HepG2 (cell line): ENCODE measurements around the gene FBXW5. TPM values are rescaled to one million over a fixed set of nuclear protein-coding genes. Genes with fewer than 3 reads are reported as not detected.
A peak's percentile ranks its signal among the peaks of the same experiment; 100 is the strongest.

Experiments used
- ARHGAP35 ChIP-seq: sonication (generic); formaldehyde crosslinking; IDR thresholded peaks from 2 replicates; pipeline ENCODE4 v1.9.0; 2022; ENCODE audit warnings: mild to moderate bottlenecking, inconsistent platforms, moderate library complexity, missing genetic modification reagents, borderline replicate concordance
- ASH2L ChIP-seq: fragments of 300-600, 200-600 bp; sonication (generic); IDR thresholded peaks from 2 replicates; pipeline ENCODE4 v1.7.0; 2017; ENCODE audit warnings: low read depth, mild to moderate bottlenecking, moderate library complexity, mixed read lengths, low read length; ENCODE audit not compliant: insufficient read length
- BCL6 ChIP-seq: IDR thresholded peaks from 2 replicates; pipeline ENCODE4 v1.6.1; 2016; ENCODE audit warnings: missing genetic modification reagents, missing compliant biosample characterization
- ELF1 ChIP-seq: sonication (generic); formaldehyde crosslinking; IDR thresholded peaks from 2 replicates; pipeline ENCODE4 v1.4.0; 2020; ENCODE audit warnings: missing genetic modification reagents
- HCFC1 ChIP-seq: fragments of 150-350 bp; IDR thresholded peaks from 2 replicates; pipeline ENCODE4 v1.6.1; 2014; ENCODE audit warnings: low read depth, low read length
- JUND ChIP-seq: sonication (generic); formaldehyde crosslinking; IDR thresholded peaks from 2 replicates; pipeline ENCODE4 v1.8.0; 2022; ENCODE audit warnings: mild to moderate bottlenecking, missing genetic modification reagents
- KDM5B ChIP-seq: sonication (generic); formaldehyde crosslinking; IDR thresholded peaks from 2 replicates; pipeline ENCODE4 v1.4.0; 2020; ENCODE audit warnings: missing genetic modification reagents, mild to moderate bottlenecking, borderline replicate concordance
- MXI1 ChIP-seq: IDR thresholded peaks from 3 replicates; pipeline ENCODE4 v1.6.1; 2012; ENCODE audit warnings: low read depth, low read length, inconsistent platforms, borderline replicate concordance
- NCOR1 ChIP-seq: fragments of 200-600 bp; sonication (generic); IDR thresholded peaks from 2 replicates; pipeline ENCODE4 v1.7.0; 2017; ENCODE audit warnings: antibody characterized with exemption, low read length, borderline replicate concordance
- NONO ChIP-seq, 2 experiments: fragments of 450-650 bp in 1 of 2; sonication (generic) in 1 of 2; formaldehyde crosslinking in 1 of 2; IDR thresholded peaks in 1 of 2; conservative IDR thresholded peaks in 1 of 2; 2 replicates each; pipeline versions ENCODE4 v1.6.1 to v1.8.0; 2017 to 2022; ENCODE audit warnings: mild to moderate bottlenecking in 1 of 2, missing genetic modification reagents in 1 of 2, moderate library complexity in 1 of 2
- NR2C2 ChIP-seq: sonication (generic); formaldehyde crosslinking; IDR thresholded peaks from 2 replicates; pipeline ENCODE4 v1.4.0; 2020; ENCODE audit warnings: missing genetic modification reagents, mild to moderate bottlenecking, moderate library complexity, borderline replicate concordance
- ONECUT2 ChIP-seq: sonication (generic); formaldehyde crosslinking; IDR thresholded peaks from 2 replicates; pipeline ENCODE4 v1.4.0; 2020; ENCODE audit warnings: missing genetic modification reagents
- PHF5A ChIP-seq: IDR thresholded peaks from one replicate; pipeline ENCODE4 v1.6.1; 2018; ENCODE audit warnings: low read depth, missing genetic modification reagents; ENCODE audit not compliant: unreplicated experiment
- SAP130 ChIP-seq: IDR thresholded peaks from 2 replicates; pipeline ENCODE4 v1.6.1; 2016; ENCODE audit warnings: low read depth
- U2AF1 ChIP-seq: fragments of 200-400 bp; formaldehyde crosslinking; optimal IDR thresholded peaks from 2 replicates; pipeline ENCODE3; 2017; ENCODE audit warnings: mild to moderate bottlenecking, low read depth, low read length
- YEATS4 ChIP-seq: sonication (generic); formaldehyde crosslinking; IDR thresholded peaks from 2 replicates; pipeline ENCODE4 v1.4.0; 2020; ENCODE audit warnings: missing genetic modification reagents, borderline replicate concordance
- ZBTB20 ChIP-seq: sonication (generic); formaldehyde crosslinking; IDR thresholded peaks from 2 replicates; pipeline ENCODE4 v1.8.1; 2023; ENCODE audit warnings: missing genetic modification reagents, low read depth, mild to moderate bottlenecking, borderline replicate concordance
- ZBTB25 ChIP-seq: IDR thresholded peaks from 2 replicates; pipeline ENCODE4 v1.6.1; 2018; ENCODE audit warnings: missing genetic modification reagents
- ZNF674 ChIP-seq: sonication (generic); formaldehyde crosslinking; IDR thresholded peaks from 2 replicates; pipeline ENCODE4 v1.5.0; 2020; ENCODE audit warnings: low read depth, mild to moderate bottlenecking, missing genetic modification reagents
- polyA plus RNA-seq, 8 experiments: library from polyadenylated mRNA; depleted of rRNA in 3 of 8; stranded (reverse) in 7 of 8; unstranded in 1 of 8; fragments of >200 nt; fragmentation: Illumina TruSeq in 4 of 8; extraction: Trizol in 4 of 8; gene quantifications; 2 replicates each; pipeline versions ENCODE4 v1.2.1 to v1.2.3, GENCODE V29; 2011 to 2016; ENCODE audit warnings: low read depth in 4 of 8, missing spikeins in 1 of 8, mixed read lengths in 1 of 8; ENCODE audit not compliant: insufficient read depth in 1 of 8
- total RNA-seq, 5 experiments: library from RNA; depleted of rRNA; stranded (reverse); fragments of >200 nt; fragmentation: Illumina TruSeq; extraction: Trizol; gene quantifications; 2 replicates each; pipeline ENCODE4 v1.2.3, GENCODE V29; 2016; ENCODE audit warnings: low read depth in 1 of 5
- TF ChIP-seq, protein P1 (sequence below): IDR thresholded peaks from 2 replicates; pipeline ENCODE4 v1.6.1; 2016; ENCODE audit warnings: mild to moderate bottlenecking
- TF ChIP-seq, protein P2 (sequence below): sonication (generic); formaldehyde crosslinking; IDR thresholded peaks from 2 replicates; pipeline ENCODE4 v1.4.0; 2020; ENCODE audit warnings: missing genetic modification reagents, borderline replicate concordance
- TF ChIP-seq, protein P3 (sequence below): sonication (generic); formaldehyde crosslinking; IDR thresholded peaks from 2 replicates; pipeline ENCODE4 v1.4.0; 2020; ENCODE audit warnings: mild to moderate bottlenecking, low read depth, missing genetic modification reagents

Gene FBXW5
- total and polyA plus RNA-seq, 2 of the 13 experiments (the other 11 are each of a cell fraction or from before 2014, with no cell fraction given): 52.0 to 60.4 TPM

DNA sequence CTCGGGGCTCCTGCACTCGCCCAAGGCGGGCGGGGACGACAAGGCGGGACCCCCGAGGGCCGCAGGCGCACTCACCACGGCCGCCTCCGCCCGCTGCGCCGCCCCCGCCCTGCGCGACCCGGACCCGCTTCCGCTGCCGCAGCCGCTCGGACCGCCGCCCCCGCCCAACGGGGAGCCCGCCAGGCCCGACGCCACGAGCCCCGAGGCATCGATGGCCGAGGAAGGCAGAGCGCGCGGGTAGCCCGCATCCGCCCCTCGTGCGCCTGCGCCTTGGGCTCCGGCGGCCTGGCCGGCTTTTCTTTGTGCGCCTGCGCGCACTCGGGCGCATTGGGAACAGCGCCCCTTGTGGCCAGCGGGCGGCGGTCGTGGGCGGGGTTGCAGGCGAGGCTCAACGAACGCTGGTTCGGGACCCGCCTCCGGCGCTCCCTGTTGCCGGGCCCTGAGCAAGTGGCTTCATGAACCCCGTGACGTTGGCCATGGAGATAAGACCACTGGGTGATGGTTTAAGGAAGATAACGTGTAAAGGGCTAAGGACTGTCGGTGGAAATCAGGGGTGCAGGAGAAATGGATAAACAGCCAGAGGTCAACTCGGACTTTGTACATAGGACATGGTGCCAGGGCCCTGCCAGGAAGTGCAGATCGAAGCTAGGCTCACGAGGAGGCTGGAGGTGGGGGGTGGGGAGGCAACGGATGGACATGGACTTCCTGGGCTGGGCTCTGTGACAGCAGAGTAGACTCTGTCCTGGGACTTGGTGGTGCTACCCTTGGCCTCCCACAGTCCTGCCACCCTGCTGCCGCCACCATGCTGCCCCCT, at the start of gene FBXW5, which contains the start of gene C8G (continued):
- 0 out of 2 replicates have a peak, but pooled peaks have one; percentile 11 for TF ChIP-seq ELF1 (CRISPR knock-in tag)
- peak; percentile 81; the same call in 1 of the 3 replicates for TF ChIP-seq MXI1
- no peak for TF ChIP-seq NONO (IDR thresholded peaks at IDR 0.05)
- TF ChIP-seq NONO (CRISPR knock-in tag; conservative IDR thresholded peaks at IDR 0.05): peak; percentile 83; the same call in 1 of the 2 replicates
- TF ChIP-seq KDM5B (CRISPR knock-in tag): no peak; the same call in 1 of the 2 replicates
- peak; percentile 56; the same call in 1 of the 2 replicates for TF ChIP-seq ZBTB25 (CRISPR knock-in tag)
- no peak for TF ChIP-seq U2AF1
- TF ChIP-seq, protein P1, sequence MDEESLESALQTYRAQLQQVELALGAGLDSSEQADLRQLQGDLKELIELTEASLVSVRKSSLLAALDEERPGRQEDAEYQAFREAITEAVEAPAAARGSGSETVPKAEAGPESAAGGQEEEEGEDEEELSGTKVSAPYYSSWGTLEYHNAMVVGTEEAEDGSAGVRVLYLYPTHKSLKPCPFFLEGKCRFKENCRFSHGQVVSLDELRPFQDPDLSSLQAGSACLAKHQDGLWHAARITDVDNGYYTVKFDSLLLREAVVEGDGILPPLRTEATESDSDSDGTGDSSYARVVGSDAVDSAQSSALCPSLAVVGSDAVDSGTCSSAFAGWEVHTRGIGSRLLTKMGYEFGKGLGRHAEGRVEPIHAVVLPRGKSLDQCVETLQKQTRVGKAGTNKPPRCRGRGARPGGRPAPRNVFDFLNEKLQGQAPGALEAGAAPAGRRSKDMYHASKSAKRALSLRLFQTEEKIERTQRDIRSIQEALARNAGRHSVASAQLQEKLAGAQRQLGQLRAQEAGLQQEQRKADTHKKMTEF (CRISPR knock-in tag): peak; percentile 76
- TF ChIP-seq YEATS4 (CRISPR knock-in tag): 0 out of 2 replicates have a peak, but pooled peaks have one; percentile 49
- peak; percentile 85 for TF ChIP-seq ASH2L
- no peak for TF ChIP-seq ZNF674 (CRISPR knock-in tag)
- TF ChIP-seq SAP130 (CRISPR knock-in tag): peak; percentile 32
- peak; percentile 90 for TF ChIP-seq NR2C2 (CRISPR knock-in tag)
- TF ChIP-seq PHF5A (CRISPR knock-in tag): peak; percentile 63
- peak; percentile 28; the same call in 1 of the 2 replicates for TF ChIP-seq ONECUT2 (CRISPR knock-in tag)
- TF ChIP-seq HCFC1: peak; percentile 56
- TF ChIP-seq ZBTB20 (CRISPR knock-in tag): no peak
- peak; percentile 91; the same call in 1 of the 2 replicates for TF ChIP-seq NCOR1
- peak; percentile 56; the same call in 1 of the 2 replicates for TF ChIP-seq BCL6 (CRISPR knock-in tag)
- 0 out of 2 replicates have a peak, but pooled peaks have one; percentile 18 for TF ChIP-seq ARHGAP35 (CRISPR knock-in tag)
- TF ChIP-seq, protein P2, sequence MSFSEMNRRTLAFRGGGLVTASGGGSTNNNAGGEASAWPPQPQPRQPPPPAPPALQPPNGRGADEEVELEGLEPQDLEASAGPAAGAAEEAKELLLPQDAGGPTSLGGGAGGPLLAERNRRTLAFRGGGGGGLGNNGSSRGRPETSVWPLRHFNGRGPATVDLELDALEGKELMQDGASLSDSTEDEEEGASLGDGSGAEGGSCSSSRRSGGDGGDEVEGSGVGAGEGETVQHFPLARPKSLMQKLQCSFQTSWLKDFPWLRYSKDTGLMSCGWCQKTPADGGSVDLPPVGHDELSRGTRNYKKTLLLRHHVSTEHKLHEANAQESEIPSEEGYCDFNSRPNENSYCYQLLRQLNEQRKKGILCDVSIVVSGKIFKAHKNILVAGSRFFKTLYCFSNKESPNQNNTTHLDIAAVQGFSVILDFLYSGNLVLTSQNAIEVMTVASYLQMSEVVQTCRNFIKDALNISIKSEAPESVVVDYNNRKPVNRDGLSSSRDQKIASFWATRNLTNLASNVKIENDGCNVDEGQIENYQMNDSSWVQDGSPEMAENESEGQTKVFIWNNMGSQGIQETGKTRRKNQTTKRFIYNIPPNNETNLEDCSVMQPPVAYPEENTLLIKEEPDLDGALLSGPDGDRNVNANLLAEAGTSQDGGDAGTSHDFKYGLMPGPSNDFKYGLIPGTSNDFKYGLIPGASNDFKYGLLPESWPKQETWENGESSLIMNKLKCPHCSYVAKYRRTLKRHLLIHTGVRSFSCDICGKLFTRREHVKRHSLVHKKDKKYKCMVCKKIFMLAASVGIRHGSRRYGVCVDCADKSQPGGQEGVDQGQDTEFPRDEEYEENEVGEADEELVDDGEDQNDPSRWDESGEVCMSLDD (CRISPR knock-in tag): peak; percentile 34; the same call in 1 of the 2 replicates
- TF ChIP-seq, protein P3, sequence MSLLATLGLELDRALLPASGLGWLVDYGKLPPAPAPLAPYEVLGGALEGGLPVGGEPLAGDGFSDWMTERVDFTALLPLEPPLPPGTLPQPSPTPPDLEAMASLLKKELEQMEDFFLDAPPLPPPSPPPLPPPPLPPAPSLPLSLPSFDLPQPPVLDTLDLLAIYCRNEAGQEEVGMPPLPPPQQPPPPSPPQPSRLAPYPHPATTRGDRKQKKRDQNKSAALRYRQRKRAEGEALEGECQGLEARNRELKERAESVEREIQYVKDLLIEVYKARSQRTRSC (CRISPR knock-in tag): peak; percentile 37; the same call in 1 of the 2 replicates
- no peak for TF ChIP-seq JUND (CRISPR knock-in tag)
